ENCODE results near the gene LAYN. TPM values are rescaled to one million over a fixed set of nuclear protein-coding genes. Genes with fewer than 3 reads are reported as not detected.

Gene LAYN
- total RNA-seq, 1 experiment from 2014 or later: 3.7 TPM

GRCh38 chr11:111602865-111603610, 62.5 kb downstream of the LAYN start (continued):
- TF ChIP-seq TCF7 (CRISPR knock-in tag; IDR thresholded peaks at IDR 0.05; ENCODE audit: low read depth) (0 out of 2 replicates have a peak, but pooled peaks have one; percentile 14), ZNF121 (CRISPR knock-in tag; IDR thresholded peaks at IDR 0.05) (no peak), FOXK1 (CRISPR knock-in tag; IDR thresholded peaks at IDR 0.05) (no peak)

GRCh38 chr11:111603611-111604130, 63.2 kb downstream of the LAYN start:
- H3K27ac Mint-ChIP-seq: no peak overlapping the region
- H3K4me3 Mint-ChIP-seq: peak overlapping the region; percentile 86
- DNase-seq (ENCODE audit: low spot score): no peak
- no peaks in the 10 kb centered on the region for H3K9me3 Mint-ChIP-seq
- peaks cover 24% of the 10 kb centered on the region for H3K27me3 Mint-ChIP-seq (ENCODE audit: low read depth)
- no peak for ATAC-seq
- H3K36me3 Mint-ChIP-seq: no peaks in the 10 kb centered on the region
- CTCF ChIA-PET: interaction anchor here (0.6 to 1.6 kb wide), 22 partner anchors 10 to 323 kb away, joined by 3 to 16 read pairs (median 4); partner anchors contain the start of gene PPP2R1B
- peaks cover 27% of the 10 kb centered on the region for H3K4me1 Mint-ChIP-seq
- TF ChIP-seq NFYB (CRISPR knock-in tag; conservative IDR thresholded peaks at IDR 0.05; ENCODE audit: low read depth) (no peak), ZNF671 (CRISPR knock-in tag; IDR thresholded peaks at IDR 0.05) (no peak), SOX15 (CRISPR knock-in tag; IDR thresholded peaks at IDR 0.05) (no peak), EMX1 (CRISPR knock-in tag; IDR thresholded peaks at IDR 0.05) (no peak), ZNF396 (CRISPR knock-in tag; IDR thresholded peaks at IDR 0.05; ENCODE audit: borderline replicate concordance) (no peak), ETV6 (CRISPR knock-in tag; IDR thresholded peaks at IDR 0.05) (no peak), JUN (CRISPR knock-in tag; IDR thresholded peaks at IDR 0.05) (no peak), RORB (CRISPR knock-in tag; IDR thresholded peaks at IDR 0.05) (no peak), FOXJ3 (CRISPR knock-in tag; IDR thresholded peaks at IDR 0.05; ENCODE audit: borderline replicate concordance) (no peak), USF1 (CRISPR knock-in tag; IDR thresholded peaks at IDR 0.05) (no peak), ZNF317 (CRISPR knock-in tag; IDR thresholded peaks at IDR 0.05; ENCODE audit: borderline replicate concordance, low read depth) (no peak)
- POLR2A ChIA-PET: no interaction called here

- ChIA-PET POLR2A (no interaction called here), CTCF (interaction anchor here (0.6 to 1.6 kb wide), 25 partner anchors 9 to 327 kb away, joined by 3 to 16 read pairs (median 4); partner anchors contain the start of gene PPP2R1B)
- ATAC-seq (no peak), DNase-seq (ENCODE audit: low spot score) (no peak)
- no peak for TF ChIP-seq SMAD3 (CRISPR knock-in tag; IDR thresholded peaks at IDR 0.05; ENCODE audit: borderline replicate concordance)
- TF ChIP-seq CTCF (IDR thresholded peaks at IDR 0.05): peak; percentile 36; the same call in 1 of the 2 replicates
- H3K27ac Mint-ChIP-seq: no peak overlapping the region
- H3K9me3 Mint-ChIP-seq: no peaks in the 10 kb centered on the region
- H3K4me1 Mint-ChIP-seq: peaks cover 27% of the 10 kb centered on the region
- no peaks in the 10 kb centered on the region for H3K36me3 Mint-ChIP-seq
- peaks cover 24% of the 10 kb centered on the region for H3K27me3 Mint-ChIP-seq (ENCODE audit: low read depth)
- peak overlapping the region; percentile 86 for H3K4me3 Mint-ChIP-seq
Observed at GRCh38 chr11:111604392-111605009, 64.0 kb downstream of the LAYN start.

GRCh38 chr11:111605681-111606080, 65.2 kb downstream of the LAYN start:
- H3K27ac Mint-ChIP-seq: no peak overlapping the region
- H3K36me3 Mint-ChIP-seq: no peaks in the 10 kb centered on the region
- no peak for ATAC-seq

More at GRCh38 chr11:111605681-111606080, 65.2 kb downstream of the LAYN start:
- H3K9me3 Mint-ChIP-seq: no peaks in the 10 kb centered on the region
- DNase-seq (ENCODE audit: low spot score): no peak
- POLR2A ChIA-PET: interaction anchor here (0.8 kb wide), 1 partner anchor 128 kb away, joined by 3 read pairs; no protein-coding TSS in a partner anchor
- H3K4me3 Mint-ChIP-seq: no peak overlapping the region
- CTCF ChIA-PET: interaction anchor here (0.5 kb wide), 1 partner anchor 159 kb away, joined by 3 read pairs; no protein-coding TSS in a partner anchor
- H3K4me1 Mint-ChIP-seq: peaks cover 27% of the 10 kb centered on the region
- H3K27me3 Mint-ChIP-seq (ENCODE audit: low read depth): peaks cover 24% of the 10 kb centered on the region
- no peak for TF ChIP-seq MLX (CRISPR knock-in tag; IDR thresholded peaks at IDR 0.05)
- no peak for TF ChIP-seq ZSCAN18 (CRISPR knock-in tag; IDR thresholded peaks at IDR 0.05)
- no peak for TF ChIP-seq ERG (CRISPR knock-in tag; IDR thresholded peaks at IDR 0.05)
